ENCODE results near the gene SUOX.
"Not testable (repeated sequence)": the region's sequence is repeated elsewhere in the genome, so short reads cannot be mapped to it uniquely, and the experiment has no call there.

Gene SUOX

DNA sequence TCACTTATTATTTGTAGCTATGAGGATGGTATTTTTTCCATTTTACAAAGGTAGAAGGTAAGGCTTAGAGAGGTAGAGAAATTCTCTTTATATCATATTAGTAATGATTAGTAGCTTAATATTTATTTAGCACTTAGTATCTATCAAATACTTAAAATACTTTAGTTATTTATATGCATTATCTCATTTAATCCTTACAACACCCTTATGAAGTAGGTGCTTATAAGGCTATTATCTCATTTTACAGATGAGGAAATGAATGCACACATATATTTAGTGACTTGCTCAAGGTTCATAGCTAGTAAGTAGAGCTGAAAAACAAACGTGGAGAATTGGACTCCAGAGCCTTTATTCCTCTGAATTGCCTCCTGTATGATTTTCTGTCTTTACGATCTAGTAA is 12.2 kb upstream of the SUOX start:
- Histone ChIP-seq H2AFZ (ENCODE audit: insufficient read depth, low read length, poor library complexity) (no peak overlapping the region), H3K9me3 (ENCODE audit: insufficient read depth, low read depth, low read length) (no peaks in the 10 kb centered on the region), H3K4me3 (ENCODE audit: low read depth, low read length) (no peak overlapping the region), H4K8ac (ENCODE audit: low read depth, low read length) (no peak overlapping the region), H3K14ac (ENCODE audit: low read length) (no peak overlapping the region), H3K18ac (ENCODE audit: low read length) (no peak overlapping the region), H3K23ac (ENCODE audit: low read length) (no peak overlapping the region), H2BK5ac (ENCODE audit: low read depth, low read length, poor library complexity) (no peak overlapping the region), H2BK12ac (ENCODE audit: low read length) (no peak overlapping the region), H2AK5ac (ENCODE audit: low read length) (no peak overlapping the region), H3K9ac (ENCODE audit: low read length) (no peak overlapping the region), H3K79me2 (ENCODE audit: control insufficient read depth, insufficient read depth, low read length, poor library complexity) (no peaks in the 10 kb centered on the region), H3K4me1 (ENCODE audit: control insufficient read depth in 1 of 2, insufficient read depth in 2 of 2, low read length in 2 of 2) (no peaks in the 10 kb centered on the region), H4K91ac (ENCODE audit: low read depth, low read length) (no peak overlapping the region), H2BK120ac (ENCODE audit: insufficient read depth, low read length, poor library complexity) (no peak overlapping the region), H3K4me2 (ENCODE audit: low read length) (no peak overlapping the region), H3K79me1 (ENCODE audit: low read length) (no peaks in the 10 kb centered on the region), H3K27me3 (ENCODE audit: insufficient read depth, low read length) (no peaks in the 10 kb centered on the region), H3K4ac (ENCODE audit: low read depth, low read length) (no peak overlapping the region), H3K36me3 (ENCODE audit: control insufficient read depth in 1 of 2, insufficient read depth in 2 of 2, low read length in 2 of 2) (peaks cover 49 to 57% of the 10 kb centered on the region in 2 experiments), H4K12ac (ENCODE audit: low read depth, low read length) (no peak overlapping the region), H3K27ac (ENCODE audit: low read depth, low read length) (no peak overlapping the region)
- no CpG with 5 or more reads among the region's 2 CpGs for WGBS (ENCODE audit: extremely low coverage, insufficient coverage, insufficient read length)
- no peak for DNase-seq

DNA sequence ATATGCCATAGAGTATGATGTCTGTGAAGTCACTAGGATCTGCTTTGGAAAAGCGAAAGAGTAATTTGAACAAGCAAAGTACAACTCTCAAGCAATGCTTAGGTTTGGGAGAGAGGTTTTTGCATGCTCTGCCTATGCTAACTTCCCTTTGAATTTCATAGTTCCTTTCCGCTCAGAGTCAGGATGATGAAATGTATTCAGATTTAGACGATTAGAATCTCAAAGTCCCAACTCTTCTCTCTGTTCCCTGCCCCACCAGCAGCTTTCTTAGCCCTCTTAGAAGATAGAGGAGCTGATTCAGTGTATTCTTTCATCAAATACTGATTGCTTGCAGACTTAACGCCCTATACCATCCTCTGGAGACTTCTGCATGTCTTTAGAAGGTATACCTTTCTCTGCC is 11.7 kb upstream of the SUOX start:
- no peak overlapping the region for H4K8ac ChIP-seq (ENCODE audit: low read depth, low read length)
- no peaks in the 10 kb centered on the region for H3K4me1 ChIP-seq (ENCODE audit: control insufficient read depth in 1 of 2, insufficient read depth in 2 of 2, low read length in 2 of 2)
- no peaks in the 10 kb centered on the region for H3K79me2 ChIP-seq (ENCODE audit: control insufficient read depth, insufficient read depth, low read length, poor library complexity)
- peak in 1 of 2 donors; percentile 82 for DNase-seq
- no peak overlapping the region for H3K4ac ChIP-seq (ENCODE audit: low read depth, low read length)
- H2BK5ac ChIP-seq (ENCODE audit: low read depth, low read length, poor library complexity), result no peak overlapping the region
- no peak overlapping the region for H2AK5ac ChIP-seq (ENCODE audit: low read length)
- no peak overlapping the region for H3K4me2 ChIP-seq (ENCODE audit: low read length)
- no peak overlapping the region for H3K18ac ChIP-seq (ENCODE audit: low read length)
- no peaks in the 10 kb centered on the region for H3K79me1 ChIP-seq (ENCODE audit: low read length)
- no peak overlapping the region for H3K27ac ChIP-seq (ENCODE audit: low read depth, low read length)
- no peak overlapping the region for H3K14ac ChIP-seq (ENCODE audit: low read length)
- no peaks in the 10 kb centered on the region for H3K9me3 ChIP-seq (ENCODE audit: insufficient read depth, low read depth, low read length)
- H2BK12ac ChIP-seq (ENCODE audit: low read length), result no peak overlapping the region
- H4K91ac ChIP-seq (ENCODE audit: low read depth, low read length), result no peak overlapping the region
- H2AFZ ChIP-seq (ENCODE audit: insufficient read depth, low read length, poor library complexity), result no peak overlapping the region
- no peak overlapping the region for H4K12ac ChIP-seq (ENCODE audit: low read depth, low read length)
- H3K36me3 ChIP-seq (ENCODE audit: control insufficient read depth in 1 of 2, insufficient read depth in 2 of 2, low read length in 2 of 2), result peaks cover 51 to 58% of the 10 kb centered on the region in 2 experiments
- no peak overlapping the region for H2BK120ac ChIP-seq (ENCODE audit: insufficient read depth, low read length, poor library complexity)
- WGBS (ENCODE audit: extremely low coverage, insufficient coverage, insufficient read length), result no CpG with 5 or more reads among the region's 4 CpGs
- H3K23ac ChIP-seq (ENCODE audit: low read length), result no peak overlapping the region
- no peak overlapping the region for H3K4me3 ChIP-seq (ENCODE audit: low read depth, low read length)
- no peak overlapping the region for H3K9ac ChIP-seq (ENCODE audit: low read length)
- H3K27me3 ChIP-seq (ENCODE audit: insufficient read depth, low read length), result no peaks in the 10 kb centered on the region

- H3K18ac ChIP-seq (ENCODE audit: low read length); H3K9me3 ChIP-seq (ENCODE audit: insufficient read depth, low read depth, low read length); H2BK5ac ChIP-seq (ENCODE audit: low read depth, low read length, poor library complexity); H2BK120ac ChIP-seq (ENCODE audit: insufficient read depth, low read length, poor library complexity); H3K79me2 ChIP-seq (ENCODE audit: control insufficient read depth, insufficient read depth, low read length, poor library complexity); H3K23ac ChIP-seq (ENCODE audit: low read length); H4K12ac ChIP-seq (ENCODE audit: low read depth, low read length); H3K4me3 ChIP-seq (ENCODE audit: low read depth, low read length); H3K4me1 ChIP-seq (ENCODE audit: control insufficient read depth in 1 of 2, insufficient read depth in 2 of 2, low read length in 2 of 2); H2AFZ ChIP-seq (ENCODE audit: insufficient read depth, low read length, poor library complexity); H3K27ac ChIP-seq (ENCODE audit: low read depth, low read length); H2BK12ac ChIP-seq (ENCODE audit: low read length); H3K4me2 ChIP-seq (ENCODE audit: low read length); H2AK5ac ChIP-seq (ENCODE audit: low read length); H3K79me1 ChIP-seq (ENCODE audit: low read length); H3K9ac ChIP-seq (ENCODE audit: low read length); H4K8ac ChIP-seq (ENCODE audit: low read depth, low read length); H4K91ac ChIP-seq (ENCODE audit: low read depth, low read length); H3K14ac ChIP-seq (ENCODE audit: low read length); H3K27me3 ChIP-seq (ENCODE audit: insufficient read depth, low read length); H3K4ac ChIP-seq (ENCODE audit: low read depth, low read length): not testable (repeated sequence)
- peak; percentile 77 to 83 for DNase-seq
- no CpG with 5 or more reads among the region's 7 CpGs for WGBS (ENCODE audit: extremely low coverage, insufficient coverage, insufficient read length)
- H3K36me3 ChIP-seq (ENCODE audit: control insufficient read depth in 1 of 2, insufficient read depth in 2 of 2, low read length in 2 of 2), result peaks cover 47 to 58% of the 10 kb centered on the region in 2 experiments
Observed at GRCh38 chr12:55985976-55986375, 11.1 kb upstream of the SUOX start.

DNA sequence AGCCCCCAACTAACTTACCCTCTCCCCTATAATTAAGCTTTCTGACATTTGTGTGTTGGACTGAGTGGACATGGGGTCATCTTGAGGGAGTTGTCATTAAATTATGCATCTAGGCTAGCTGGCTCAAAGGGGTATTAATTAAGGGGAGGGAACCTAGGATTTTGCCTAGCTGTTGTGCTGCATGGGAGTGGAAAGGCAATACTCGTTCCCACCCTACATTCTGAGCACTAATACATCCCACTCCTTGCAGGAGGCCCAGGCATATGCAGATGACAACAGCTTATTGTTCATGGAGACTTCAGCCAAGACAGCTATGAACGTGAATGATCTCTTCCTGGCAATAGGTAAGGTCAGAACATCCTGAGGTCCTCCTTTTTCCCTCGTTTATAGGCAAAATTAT is 6.0 kb upstream of the SUOX start:
- no peaks in the 10 kb centered on the region for H3K79me2 ChIP-seq (ENCODE audit: control insufficient read depth, insufficient read depth, low read length, poor library complexity)

More for the DNA sequence above, 6.0 kb upstream of the SUOX start:
- Histone ChIP-seq H3K9ac (ENCODE audit: low read length) (no peak overlapping the region), H3K27me3 (ENCODE audit: insufficient read depth, low read length) (no peaks in the 10 kb centered on the region), H3K14ac (ENCODE audit: low read length) (no peak overlapping the region), H2AK5ac (ENCODE audit: low read length) (no peak overlapping the region), H3K4ac (ENCODE audit: low read depth, low read length) (no peak overlapping the region), H3K36me3 (ENCODE audit: control insufficient read depth in 1 of 2, insufficient read depth in 2 of 2, low read length in 2 of 2) (peaks cover 55 to 66% of the 10 kb centered on the region in 2 experiments), H2BK12ac (ENCODE audit: low read length) (no peak overlapping the region), H3K9me3 (ENCODE audit: insufficient read depth, low read depth, low read length) (no peaks in the 10 kb centered on the region), H3K4me2 (ENCODE audit: low read length) (no peak overlapping the region), H2BK120ac (ENCODE audit: insufficient read depth, low read length, poor library complexity) (no peak overlapping the region), H3K4me1 (ENCODE audit: control insufficient read depth in 1 of 2, insufficient read depth in 2 of 2, low read length in 2 of 2) (no peaks in the 10 kb centered on the region), H2BK5ac (ENCODE audit: low read depth, low read length, poor library complexity) (no peak overlapping the region), H4K12ac (ENCODE audit: low read depth, low read length) (no peak overlapping the region), H2AFZ (ENCODE audit: insufficient read depth, low read length, poor library complexity) (no peak overlapping the region), H4K91ac (ENCODE audit: low read depth, low read length) (no peak overlapping the region), H3K4me3 (ENCODE audit: low read depth, low read length) (no peak overlapping the region), H4K8ac (ENCODE audit: low read depth, low read length) (no peak overlapping the region), H3K79me1 (ENCODE audit: low read length) (no peaks in the 10 kb centered on the region), H3K23ac (ENCODE audit: low read length) (no peak overlapping the region), H3K27ac (ENCODE audit: low read depth, low read length) (no peak overlapping the region), H3K18ac (ENCODE audit: low read length) (no peak overlapping the region)
- DNase-seq, result no peak
- no CpG with 5 or more reads among the region's 3 CpGs for WGBS (ENCODE audit: extremely low coverage, insufficient coverage, insufficient read length)
